HG03108 (cell line): ENCODE measurements around the gene SIN3A.

Experiments
- ATAC-seq: cut with Tn5 transposase; IDR thresholded peaks from one replicate; pipeline ENCODE4 v1.9.1; 2021; ENCODE audit warnings: moderate library complexity; ENCODE audit not compliant: unreplicated experiment

SIN3A gene

DNA sequence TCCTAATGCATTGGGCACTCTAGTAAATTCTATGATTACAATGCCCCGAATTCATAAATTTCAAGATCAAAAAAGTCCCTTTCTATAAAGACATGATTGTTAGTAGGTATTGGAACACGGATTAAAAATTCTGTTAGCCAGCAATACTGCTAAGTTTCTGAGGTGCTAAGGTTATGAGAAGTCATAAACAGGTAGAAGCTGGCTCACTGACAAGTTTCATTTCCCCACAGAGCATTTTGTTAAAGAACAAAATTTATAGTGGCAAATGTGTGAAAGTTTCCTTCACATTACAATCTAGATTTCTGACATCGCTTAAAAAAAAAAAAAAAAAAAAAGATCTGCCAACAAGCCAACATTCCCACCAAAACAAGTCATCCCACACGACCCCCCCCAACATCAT is 70.7 kb downstream of the SIN3A start:
- ATAC-seq: no peak

GRCh38 chr15:75371901-75372688 is 79.4 kb downstream of the SIN3A start:
- no peak for ATAC-seq

GRCh38 chr15:75371486-75371885 is 80.0 kb downstream of the SIN3A start:
- ATAC-seq: no peak

- ATAC-seq: no peak
Measured at GRCh38 chr15:75369897-75370581, 81.5 kb downstream of the SIN3A start.

GRCh38 chr15:75368689-75369239 is 82.7 kb downstream of the SIN3A start:
- ATAC-seq: no peak

DNA sequence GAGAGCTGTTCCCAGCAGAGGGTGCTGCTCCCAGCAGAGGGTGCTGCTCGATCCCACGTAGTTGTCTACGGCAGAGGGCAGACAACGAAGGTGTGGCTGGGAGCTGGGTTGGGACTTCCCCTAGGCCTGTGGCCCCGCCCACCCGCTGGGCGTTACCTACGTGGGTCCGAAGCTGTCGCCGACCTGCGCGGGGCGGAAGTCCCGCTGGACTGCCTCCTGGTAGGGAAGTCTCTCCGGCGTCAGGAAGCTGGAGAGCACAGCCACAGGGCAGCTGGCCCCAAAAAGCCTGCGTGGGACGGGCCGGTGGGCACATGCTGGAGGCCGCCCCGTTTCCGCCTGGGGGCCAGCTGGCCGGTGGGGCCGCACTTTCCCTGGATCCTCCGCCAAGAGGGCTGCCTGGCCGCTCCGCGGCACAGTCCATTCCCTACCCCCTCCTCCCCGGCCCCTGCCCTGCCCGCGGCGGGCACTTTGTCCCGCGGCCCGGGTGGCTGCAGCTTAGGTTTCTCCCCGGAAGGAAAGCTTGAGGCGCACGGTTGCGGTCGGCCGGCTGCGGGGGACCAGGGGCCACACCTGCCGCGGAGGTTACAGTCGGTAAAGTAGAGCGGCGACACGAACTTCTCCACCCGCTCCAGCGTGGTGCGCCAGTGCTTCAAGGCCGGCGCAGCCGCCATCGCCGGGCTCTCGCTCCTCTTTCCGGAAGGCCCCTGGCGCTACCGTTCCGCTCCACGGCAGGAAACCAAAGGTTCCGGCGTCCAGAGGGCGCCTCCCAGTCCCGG is 83.4 kb downstream of the SIN3A start, which contains the start of gene MAN2C1:
Gene MAN2C1 (minus strand): TSS at position 695 of the 776 bp plus-strand sequence. CDS start 24 bp downstream, at position 671.
- peak; percentile 87 for ATAC-seq

DNA sequence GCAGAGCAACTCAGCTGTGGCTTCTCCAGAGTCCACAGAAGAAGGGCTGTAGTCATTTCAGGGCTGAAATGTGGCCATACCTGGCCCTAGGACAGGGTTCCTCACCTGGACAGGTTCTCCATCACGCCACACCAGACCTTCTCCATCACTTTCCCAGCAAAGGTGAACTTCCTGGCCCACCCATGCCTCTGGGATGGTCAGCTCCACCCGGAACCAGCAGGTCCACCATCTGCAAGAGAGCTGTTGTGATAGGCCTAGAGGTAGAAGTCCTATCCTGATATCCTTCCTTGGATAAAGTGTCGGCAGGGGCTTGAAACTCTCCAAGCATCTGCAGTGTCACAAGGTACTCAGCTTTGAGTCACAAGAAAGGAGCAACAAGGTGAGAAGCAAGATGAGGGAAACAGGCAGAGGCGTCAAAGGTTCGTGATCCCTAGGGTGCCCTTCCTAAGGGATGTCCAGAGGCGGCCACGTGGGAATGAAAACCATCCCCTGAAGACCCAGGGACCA is 84.0 kb downstream of the SIN3A start:
- no peak for ATAC-seq

- no peak for ATAC-seq
Measured at GRCh38 chr15:75367006-75367405, 84.5 kb downstream of the SIN3A start.

GRCh38 chr15:75366163-75366562 is 85.3 kb downstream of the SIN3A start:
- ATAC-seq: no peak

- no peak for ATAC-seq
Measured at GRCh38 chr15:75364881-75365280, 86.6 kb downstream of the SIN3A start.

DNA sequence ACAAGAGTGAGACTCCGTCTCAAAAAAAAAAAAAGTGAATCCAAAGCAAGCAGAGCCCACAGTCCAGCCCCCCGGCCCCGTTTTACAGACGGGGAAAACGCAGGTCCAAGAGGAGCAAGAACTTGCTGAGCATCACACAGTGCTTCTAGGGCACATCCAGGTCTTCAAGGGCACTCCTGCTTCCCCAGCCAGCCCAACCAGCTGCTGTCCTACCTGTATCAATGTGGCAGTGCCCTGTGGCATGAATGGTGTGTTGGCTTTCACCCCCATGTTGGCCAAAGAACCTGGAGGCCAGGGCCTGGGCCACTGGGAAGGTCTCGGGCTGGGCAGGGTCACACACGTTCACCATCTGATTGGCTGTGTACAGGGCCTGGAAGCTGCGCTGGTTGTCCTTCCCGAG is 87.7 kb downstream of the SIN3A start:
- no peak for ATAC-seq

DNA sequence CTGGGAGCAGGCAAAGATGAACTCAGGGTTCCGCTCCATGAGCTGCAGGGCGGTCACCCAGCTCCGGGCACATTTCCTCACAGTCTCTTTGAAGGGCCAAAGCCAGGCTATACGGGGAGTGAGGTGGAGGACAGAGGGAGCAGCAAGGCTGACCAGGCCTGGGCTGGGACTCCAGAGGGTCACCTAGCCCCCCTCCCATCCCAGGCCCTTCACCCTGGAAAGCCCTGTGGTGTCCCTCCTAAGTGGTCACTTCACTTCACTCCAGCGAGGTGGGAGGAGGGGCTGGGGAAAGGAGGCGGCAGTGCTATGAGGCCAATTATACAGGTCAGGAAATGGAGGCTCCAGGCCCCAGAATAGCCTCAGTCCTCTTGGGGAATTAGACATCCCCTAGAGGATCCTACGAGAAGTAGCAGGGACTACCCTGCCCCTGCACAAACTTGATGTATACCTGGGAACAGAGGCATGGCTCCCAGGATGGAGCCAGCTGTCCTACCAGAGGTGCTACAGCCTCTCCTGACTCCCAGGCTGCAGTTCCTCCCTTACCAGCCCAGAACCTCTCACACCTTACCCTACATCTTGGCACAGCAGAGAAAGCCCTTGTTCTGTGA is 88.7 kb downstream of the SIN3A start:
- no peak for ATAC-seq

- ATAC-seq: no peak
Measured at GRCh38 chr15:75361989-75362641, 89.4 kb downstream of the SIN3A start.

DNA sequence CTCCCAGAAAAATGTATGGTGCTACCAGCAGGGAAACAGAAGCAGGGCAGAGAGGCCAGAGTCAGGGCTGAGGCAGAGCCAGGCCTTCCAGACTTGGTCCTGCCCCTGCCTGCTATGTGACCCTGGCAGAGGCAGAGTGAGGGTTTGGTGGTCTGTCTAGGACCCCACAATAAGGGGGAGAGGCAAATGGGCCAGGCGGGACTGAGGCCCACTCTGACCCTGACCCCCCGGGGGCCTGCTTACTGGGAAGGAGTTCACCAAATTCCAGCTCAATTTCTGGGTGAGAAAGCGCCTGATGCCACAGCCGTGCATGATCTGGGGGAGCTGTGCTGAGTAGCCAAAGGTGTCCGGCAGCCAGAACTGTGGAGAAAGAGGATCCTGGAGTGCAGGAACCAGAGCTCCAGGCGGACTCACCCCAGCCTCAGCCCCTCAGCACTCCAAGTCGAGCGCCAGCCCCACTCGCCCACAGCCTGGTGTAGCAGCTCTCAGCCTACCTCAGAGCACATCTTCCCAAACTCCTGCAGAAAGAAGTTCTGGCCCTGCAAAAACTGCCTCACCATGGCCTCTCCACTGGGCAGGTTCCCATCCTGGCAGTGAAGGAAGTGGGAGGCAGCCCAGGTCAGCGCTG is 90.0 kb downstream of the SIN3A start:
- ATAC-seq: no peak

DNA sequence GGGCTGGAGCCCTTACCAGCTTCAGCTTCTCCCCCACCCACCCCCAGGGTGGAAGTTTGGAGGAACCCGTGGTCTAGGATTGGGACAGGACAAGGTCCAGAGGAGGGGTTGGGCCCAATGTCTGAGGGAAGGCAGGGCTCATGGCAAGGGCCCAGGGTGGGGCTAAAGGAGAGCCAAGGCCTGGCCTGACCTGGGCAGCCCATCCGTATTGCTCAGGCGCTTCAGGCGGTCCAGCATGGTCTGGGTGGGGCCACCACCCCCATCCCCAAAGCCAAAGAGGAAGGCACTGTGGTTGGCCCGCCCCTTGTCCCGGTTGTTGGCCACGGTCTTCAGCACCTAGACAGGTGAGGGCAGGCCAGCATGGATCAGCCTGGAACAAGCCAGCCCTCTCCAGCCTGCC is 90.6 kb downstream of the SIN3A start:
- no peak for ATAC-seq

DNA sequence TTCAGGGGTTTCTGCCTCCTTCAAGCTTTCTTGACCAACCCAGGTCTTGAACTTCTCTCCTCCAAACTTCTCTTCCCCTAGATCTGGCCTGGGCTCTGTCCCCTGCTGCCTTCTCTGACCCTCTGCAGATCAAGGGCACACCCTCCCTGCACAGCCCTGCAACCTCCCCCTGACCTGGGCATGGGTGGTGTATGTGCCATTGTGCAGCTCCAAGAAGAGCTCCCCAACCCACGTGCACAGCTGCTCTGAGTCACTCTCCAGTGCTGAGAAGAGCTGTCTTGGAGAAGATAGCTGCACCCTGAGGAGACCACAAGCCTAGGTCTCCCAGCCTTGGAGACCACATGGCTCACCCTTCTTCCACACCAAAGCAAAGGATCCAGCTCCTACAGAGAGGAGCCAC is 91.1 kb downstream of the SIN3A start:
- ATAC-seq: no peak

GRCh38 chr15:75359537-75360250 is 91.8 kb downstream of the SIN3A start:
- ATAC-seq: no peak

DNA sequence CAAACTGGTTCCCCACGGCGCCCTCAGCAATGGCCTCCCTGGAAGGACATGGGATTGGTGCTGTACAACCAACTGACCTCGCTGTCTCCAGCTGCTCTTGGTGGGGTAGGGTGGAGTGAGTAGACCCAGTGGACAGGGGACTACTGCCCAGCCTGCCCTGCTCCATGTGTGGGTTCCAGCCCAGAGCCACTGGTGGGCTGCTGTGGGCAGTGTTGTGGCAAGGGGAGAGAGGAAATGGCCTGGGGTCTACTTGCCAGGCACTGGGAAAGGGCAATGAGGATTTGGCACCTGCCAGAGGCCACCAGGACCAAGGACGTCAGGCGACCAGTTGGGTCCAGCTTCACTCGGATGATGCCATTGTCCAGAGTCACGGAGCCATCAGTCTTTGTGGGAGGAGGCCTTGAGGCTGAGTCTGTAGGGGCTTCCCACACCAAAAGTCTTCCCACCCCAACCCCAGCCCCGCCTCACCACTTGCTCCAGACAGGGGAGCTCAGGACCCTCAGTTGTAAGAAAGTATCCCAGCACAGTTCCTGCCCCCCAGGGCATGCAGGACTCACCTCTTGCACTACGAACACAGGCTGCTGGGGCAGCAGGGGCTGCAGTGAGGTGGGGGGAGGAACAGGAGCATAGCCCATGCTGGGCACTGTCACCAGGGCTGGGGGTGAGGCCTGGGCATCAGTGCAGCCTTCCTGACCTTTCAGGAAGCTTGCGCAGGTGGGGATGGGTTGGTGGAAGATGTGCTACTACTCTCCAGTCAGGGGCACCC is 92.5 kb downstream of the SIN3A start:
- no peak for ATAC-seq
